ENCODE measurements around the gene PRKAG2. TPM values are rescaled to one million over a fixed set of nuclear protein-coding genes. Genes with fewer than 3 reads are reported as not detected.

The PRKAG2 gene
- total RNA-seq, 3 donors from 2014 or later, result 32.3 to 56.6 (median 34.4) TPM

DNA sequence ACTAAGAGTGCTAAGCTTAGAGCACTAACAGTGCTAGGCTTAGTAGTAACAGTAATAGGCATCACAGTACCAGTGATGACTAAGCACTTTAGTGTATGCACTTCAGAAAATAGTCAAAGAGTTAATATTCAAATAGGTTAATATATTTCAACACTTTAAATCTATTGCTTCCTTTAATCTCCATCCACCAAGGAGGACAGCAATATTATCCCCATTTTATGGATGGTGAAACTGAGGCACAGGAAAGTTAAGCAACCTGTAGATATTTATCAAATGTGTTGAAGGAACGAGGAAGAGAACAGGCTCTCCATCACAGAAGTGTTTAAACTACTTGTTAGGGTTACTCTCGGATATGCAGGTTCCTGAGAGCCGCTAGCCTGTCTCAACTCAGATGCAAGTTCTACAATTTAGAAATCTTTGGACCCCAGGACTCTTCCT is 165.5 kb downstream of the PRKAG2 start:
- Histone ChIP-seq H3K4me1 (no peaks in the 10 kb centered on the region), H3K36me3 (no peaks in the 10 kb centered on the region), H3K27ac (no peak overlapping the region), H3K4me3 (no peak overlapping the region), H3K9me3 (no peaks in the 10 kb centered on the region), H3K27me3 (no peaks in the 10 kb centered on the region)
- DNase-seq (ENCODE audit: low spot score in 2 of 2), result no peak
- TF ChIP-seq POLR2AphosphoS5 (IDR thresholded peaks at IDR 0.05) (no peak), POLR2A (IDR thresholded peaks at IDR 0.05) (no peak)
- TF ChIP-seq, protein P1, sequence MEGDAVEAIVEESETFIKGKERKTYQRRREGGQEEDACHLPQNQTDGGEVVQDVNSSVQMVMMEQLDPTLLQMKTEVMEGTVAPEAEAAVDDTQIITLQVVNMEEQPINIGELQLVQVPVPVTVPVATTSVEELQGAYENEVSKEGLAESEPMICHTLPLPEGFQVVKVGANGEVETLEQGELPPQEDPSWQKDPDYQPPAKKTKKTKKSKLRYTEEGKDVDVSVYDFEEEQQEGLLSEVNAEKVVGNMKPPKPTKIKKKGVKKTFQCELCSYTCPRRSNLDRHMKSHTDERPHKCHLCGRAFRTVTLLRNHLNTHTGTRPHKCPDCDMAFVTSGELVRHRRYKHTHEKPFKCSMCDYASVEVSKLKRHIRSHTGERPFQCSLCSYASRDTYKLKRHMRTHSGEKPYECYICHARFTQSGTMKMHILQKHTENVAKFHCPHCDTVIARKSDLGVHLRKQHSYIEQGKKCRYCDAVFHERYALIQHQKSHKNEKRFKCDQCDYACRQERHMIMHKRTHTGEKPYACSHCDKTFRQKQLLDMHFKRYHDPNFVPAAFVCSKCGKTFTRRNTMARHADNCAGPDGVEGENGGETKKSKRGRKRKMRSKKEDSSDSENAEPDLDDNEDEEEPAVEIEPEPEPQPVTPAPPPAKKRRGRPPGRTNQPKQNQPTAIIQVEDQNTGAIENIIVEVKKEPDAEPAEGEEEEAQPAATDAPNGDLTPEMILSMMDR (IDR thresholded peaks at IDR 0.05), result no peak
- intact Hi-C loops (cut with DNase I; ENCODE audit: low total_unique reads), result no loop called here

DNA sequence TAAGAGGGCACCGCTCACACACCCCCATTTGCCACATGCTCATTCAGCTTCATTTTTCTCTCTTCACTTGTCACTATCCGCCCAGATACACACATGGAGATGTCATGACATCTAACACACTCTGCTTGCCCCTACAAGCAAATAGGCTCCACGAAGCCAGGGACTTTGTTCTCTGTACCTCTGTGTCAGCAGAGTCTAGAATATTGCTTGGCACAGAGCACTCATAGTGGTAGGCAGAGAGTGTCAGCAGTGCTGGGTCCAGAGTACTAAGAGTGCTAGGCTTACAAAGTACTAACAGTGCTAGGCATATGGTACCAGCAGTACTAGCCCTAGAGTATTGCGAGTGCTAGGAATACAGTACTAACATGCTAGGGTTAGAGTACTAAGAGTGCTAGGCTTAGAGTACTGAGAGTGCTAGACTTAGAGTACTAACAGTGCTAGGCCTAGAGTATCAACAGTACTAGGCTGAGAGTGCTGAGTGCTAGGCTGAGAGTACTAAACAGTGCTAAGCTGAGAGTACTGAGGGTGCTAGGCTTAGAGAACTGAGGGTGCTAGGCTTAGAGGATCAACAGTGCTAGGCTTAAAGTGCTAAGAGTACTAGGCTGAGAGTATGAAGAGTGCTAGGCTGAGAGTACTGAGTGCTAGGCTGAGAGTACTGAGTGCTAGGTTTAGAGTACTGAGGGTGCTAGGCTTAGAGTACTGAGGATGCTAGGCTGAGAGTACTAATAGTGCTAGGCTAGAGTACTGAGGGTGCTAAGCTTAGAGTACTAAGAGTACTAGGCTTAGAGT is 166.1 kb downstream of the PRKAG2 start:
- no peak for DNase-seq (ENCODE audit: low spot score in 2 of 2)
- Histone ChIP-seq H3K4me1 (no peaks in the 10 kb centered on the region), H3K9me3 (no peaks in the 10 kb centered on the region), H3K27ac (no peak overlapping the region), H3K4me3 (no peak overlapping the region), H3K36me3 (no peaks in the 10 kb centered on the region), H3K27me3 (no peaks in the 10 kb centered on the region)
- intact Hi-C loops (cut with DNase I; ENCODE audit: low total_unique reads), result no loop called here
- no peak for TF ChIP-seq POLR2A (IDR thresholded peaks at IDR 0.05)

DNA sequence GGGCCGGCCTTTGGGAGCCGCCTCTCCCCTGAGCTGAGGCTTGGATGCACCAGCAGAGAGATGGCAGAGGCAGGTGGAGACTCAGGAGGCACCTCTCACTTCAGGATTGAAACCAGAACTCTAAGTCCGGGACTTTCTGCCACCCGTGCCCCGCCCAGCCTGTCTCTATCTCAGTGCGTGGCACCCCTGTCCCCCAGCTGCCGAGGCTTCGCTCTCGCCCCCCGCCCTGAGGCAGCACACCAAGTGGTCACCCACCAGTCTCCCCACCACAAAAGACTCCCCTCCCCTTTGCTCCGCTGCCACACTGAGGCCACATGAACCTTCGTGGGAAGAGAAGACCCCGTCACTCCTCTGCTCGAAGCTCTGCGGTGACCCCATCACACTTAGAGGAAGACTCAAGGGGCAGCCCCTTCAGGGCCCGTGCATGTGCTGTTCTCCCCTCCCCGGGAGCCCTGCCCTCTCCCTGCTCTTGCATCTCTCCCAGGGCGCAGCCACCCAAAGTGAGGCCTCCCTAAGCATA is 166.7 kb downstream of the PRKAG2 start:
- TF ChIP-seq, protein P1 (IDR thresholded peaks at IDR 0.05), result no peak
- TF ChIP-seq POLR2A (IDR thresholded peaks at IDR 0.05) (no peak), POLR2AphosphoS5 (IDR thresholded peaks at IDR 0.05) (no peak)
- DNase-seq (ENCODE audit: low spot score in 2 of 2), result no peak
- Histone ChIP-seq H3K4me1 (no peaks in the 10 kb centered on the region), H3K4me3 (no peak overlapping the region), H3K9me3 (no peaks in the 10 kb centered on the region), H3K36me3 (no peaks in the 10 kb centered on the region), H3K27me3 (no peaks in the 10 kb centered on the region), H3K27ac (no peak overlapping the region)
- intact Hi-C loops (cut with DNase I; ENCODE audit: low total_unique reads), result no loop called here

DNA sequence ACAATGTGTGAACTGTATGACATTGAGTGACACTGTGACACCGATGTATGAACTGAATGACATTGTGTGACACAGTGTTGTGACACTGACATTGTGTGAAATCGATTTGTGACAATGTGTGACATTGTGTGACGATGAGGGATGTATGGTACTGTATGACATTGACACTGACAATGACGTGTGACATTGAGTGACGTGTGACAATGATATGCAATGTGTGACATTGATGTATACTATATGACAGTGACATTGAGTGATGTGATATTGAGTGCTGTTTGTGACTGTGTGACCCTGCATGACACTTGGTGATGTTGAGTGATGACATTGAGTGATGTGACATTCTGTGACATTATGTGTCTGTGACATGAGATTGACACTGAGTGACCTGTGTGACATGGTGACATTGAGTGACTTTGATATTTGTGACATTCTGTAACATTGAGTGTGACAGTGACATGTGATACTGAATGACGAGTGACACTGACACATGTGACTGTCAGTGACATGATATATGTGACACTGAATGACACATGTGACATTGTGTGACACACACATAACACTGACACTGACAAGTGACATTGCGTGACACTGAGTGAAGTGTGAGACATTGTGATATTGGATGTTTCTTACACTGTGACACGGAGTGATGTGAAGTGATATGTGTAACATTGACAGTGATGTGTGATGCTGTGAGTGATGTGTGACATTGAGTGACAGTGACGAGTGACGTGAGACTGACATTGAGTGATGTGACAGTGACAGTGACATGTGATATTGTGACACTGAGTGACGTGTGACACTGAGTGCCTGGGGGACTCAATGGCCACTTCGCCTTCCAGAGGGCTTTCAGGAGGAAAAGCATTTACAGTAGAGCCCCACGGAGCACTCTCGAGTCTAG is 167.5 kb downstream of the PRKAG2 start:
- Histone ChIP-seq H3K27ac (no peak overlapping the region), H3K36me3 (no peaks in the 10 kb centered on the region), H3K27me3 (no peaks in the 10 kb centered on the region), H3K9me3 (no peaks in the 10 kb centered on the region), H3K4me3 (no peak overlapping the region), H3K4me1 (no peaks in the 10 kb centered on the region)
- no peak for DNase-seq (ENCODE audit: low spot score in 2 of 2)
- intact Hi-C loops (cut with DNase I; ENCODE audit: low total_unique reads), result no loop called here
- TF ChIP-seq, protein P1 (IDR thresholded peaks at IDR 0.05), result no peak
- TF ChIP-seq POLR2A (IDR thresholded peaks at IDR 0.05) (no peak), POLR2AphosphoS5 (IDR thresholded peaks at IDR 0.05) (no peak)

DNA sequence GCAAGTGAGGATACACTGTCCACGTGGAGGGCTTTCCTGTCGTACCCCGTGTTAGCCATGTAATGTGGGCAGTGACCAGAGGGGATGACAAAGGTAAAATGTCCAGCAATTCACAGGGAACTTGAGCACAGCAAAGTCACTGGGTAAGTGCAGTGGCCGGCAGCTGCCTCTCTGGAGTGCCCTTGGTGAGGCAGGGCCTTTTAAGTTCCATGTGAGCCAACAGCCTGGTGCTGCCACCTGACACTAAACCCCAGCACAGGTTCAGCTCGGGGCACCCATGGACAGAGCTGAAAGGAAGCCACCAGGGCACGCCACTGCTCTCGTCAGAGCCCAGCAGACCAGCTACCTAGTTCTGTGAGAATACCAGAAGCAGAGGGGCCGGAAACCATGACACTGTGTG is 168.3 kb downstream of the PRKAG2 start:
- DNase-seq (ENCODE audit: low spot score in 2 of 2), result no peak
- H3K36me3 ChIP-seq, result no peaks in the 10 kb centered on the region
- no peak for TF ChIP-seq POLR2AphosphoS5 (IDR thresholded peaks at IDR 0.05)
- TF ChIP-seq, protein P1 (IDR thresholded peaks at IDR 0.05), result no peak
- no peak for TF ChIP-seq POLR2A (IDR thresholded peaks at IDR 0.05)
- H3K27me3 ChIP-seq, result no peaks in the 10 kb centered on the region
- no peaks in the 10 kb centered on the region for H3K9me3 ChIP-seq
- intact Hi-C loops (cut with DNase I; ENCODE audit: low total_unique reads), result no loop called here
- no peaks in the 10 kb centered on the region for H3K4me1 ChIP-seq
- H3K27ac ChIP-seq, result no peak overlapping the region
- no peak overlapping the region for H3K4me3 ChIP-seq

All from breast epithelium (tissue), 4 donors.